Cerebellar cortex (tissue), 1 donor: ENCODE measurements around the gene BRF1.
A peak's percentile ranks its signal among the peaks of the same experiment; 100 is the strongest.

Experiments
- DNase-seq: peaks from one replicate; pipeline ENCODE4 v3.0.0-alpha.2; 2015; ENCODE audit warnings: low spot score

The BRF1 gene

DNA sequence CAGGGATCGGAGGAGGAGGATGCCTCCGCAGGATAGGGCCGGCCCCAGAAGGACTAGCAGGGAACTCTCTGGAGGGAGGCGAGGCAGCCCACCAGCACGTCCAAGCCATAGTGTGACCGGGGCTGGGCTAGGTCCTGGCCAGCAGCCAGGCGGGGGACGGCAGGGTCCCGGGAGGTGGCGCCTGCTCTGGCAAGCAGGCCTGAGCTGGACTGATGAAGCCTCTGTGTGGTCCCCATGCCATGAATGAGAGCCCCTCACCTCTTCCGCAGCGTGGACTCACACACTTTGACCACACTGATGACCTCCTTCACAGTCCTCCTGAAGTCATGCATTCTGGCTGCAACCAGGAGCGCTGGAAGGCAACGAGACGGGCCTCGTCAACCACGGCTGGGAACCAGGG lies 72.2 kb downstream of the BRF1 start:
- DNase-seq = no peak

DNA sequence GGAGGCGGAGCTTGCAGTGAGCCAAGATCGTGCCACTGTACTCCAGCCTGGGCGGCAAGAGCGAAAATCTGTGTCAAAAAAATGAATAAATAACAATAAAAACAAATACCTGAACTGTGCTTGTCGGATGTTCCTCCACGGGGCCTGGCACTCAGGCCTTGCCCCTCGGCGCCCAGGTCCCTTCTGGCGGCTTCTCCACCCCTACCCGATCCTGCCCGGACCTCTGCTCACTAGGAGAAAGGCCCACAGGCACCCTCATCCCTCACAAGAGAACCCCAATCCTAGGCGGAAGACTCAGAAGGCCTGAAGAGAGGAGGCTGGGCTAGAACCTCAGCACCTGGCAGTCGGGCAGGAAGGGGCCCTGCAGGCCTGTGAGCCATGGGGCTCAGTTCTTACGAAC lies 73.5 kb downstream of the BRF1 start:
- no peak for DNase-seq

DNA sequence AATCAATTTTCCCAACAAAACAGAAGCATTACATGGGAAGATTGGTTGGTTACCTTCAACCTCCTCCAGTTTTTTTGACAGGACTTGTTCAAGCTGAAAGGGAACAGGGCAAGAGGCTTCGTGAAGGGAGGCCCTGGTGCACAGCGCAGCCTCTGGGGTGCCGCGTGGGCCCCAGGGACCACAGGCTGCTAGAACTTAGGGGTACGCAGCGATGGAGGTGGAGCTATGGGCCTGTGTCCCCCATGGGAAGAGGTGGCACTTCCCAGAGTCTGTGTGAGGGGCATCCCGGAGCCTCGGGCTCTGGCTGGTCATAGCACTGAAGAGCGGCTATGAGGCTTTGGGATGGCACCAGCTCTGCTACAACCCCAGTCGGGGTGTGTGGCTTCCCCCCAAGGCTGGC lies 74.6 kb downstream of the BRF1 start:
- DNase-seq = no peak

DNA sequence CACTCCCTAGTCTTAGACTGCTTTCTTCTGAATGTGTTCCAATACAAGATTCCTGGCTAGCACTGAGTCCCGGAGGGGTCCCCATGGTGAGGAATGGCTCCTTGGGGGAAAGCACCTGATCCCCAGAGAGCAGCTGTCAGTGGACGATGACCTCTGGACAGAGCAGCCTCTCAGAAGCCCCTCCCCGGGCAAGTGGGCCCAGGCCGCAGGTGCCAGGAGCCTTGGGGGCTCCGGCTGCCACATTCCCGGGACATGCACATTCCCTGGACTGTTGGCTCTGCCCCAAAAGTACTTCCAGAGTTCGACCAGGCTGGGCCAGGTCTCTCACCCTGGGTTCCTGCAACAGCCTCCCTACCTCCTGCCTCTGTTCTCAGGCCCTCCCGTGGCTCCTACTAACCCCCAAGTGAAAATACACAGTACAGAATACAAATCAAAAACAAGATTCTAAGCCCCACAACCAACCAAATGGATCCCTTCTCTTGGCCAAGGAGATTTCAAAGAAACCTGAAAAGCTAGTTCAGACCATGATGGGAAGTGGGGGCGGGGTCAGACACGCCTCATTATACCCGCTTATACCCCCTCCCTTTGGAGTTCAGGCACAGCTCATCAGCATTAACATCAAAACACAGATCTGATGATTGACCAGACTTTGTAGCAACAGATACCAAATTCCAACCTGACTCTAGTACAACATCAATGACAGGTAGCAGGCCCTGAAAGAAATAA lies 75.8 kb downstream of the BRF1 start:
- DNase-seq = no peak

DNA sequence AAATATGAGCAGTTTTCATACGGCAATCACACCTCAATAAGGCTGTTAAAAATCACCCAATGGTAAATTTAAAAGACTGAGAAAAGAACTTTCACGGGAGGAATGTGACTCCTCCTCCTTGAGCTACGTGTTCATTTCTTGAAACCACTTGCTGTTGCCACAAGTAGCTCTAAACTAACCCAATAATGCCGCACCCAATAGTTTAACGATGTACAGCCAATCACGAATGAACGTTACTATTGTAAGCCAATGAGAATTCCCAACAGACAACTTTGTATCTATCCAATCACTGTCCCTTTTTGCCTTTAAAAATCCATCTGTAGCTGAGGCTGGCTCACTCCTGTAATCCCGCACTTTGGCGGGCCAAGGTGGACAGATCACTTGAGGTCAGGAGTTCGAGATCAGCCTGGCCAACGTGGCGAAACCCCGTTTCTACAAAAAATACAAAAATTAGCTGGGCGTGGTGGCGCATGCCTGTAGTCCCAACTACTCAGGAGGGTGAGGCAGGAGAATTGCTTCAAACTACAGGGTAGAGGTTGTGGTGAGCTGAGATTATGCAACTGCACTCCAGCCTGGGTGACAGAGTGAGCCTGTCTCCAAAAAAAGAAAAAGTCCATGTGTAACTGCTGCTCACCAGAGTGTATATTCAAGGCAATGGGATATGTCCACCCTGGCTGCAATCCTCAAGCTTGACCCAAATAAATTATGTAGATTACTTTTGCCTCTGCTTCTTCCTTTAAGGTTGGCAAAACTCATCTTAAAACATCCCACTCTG lies 76.8 kb downstream of the BRF1 start:
- DNase-seq = no peak

DNA sequence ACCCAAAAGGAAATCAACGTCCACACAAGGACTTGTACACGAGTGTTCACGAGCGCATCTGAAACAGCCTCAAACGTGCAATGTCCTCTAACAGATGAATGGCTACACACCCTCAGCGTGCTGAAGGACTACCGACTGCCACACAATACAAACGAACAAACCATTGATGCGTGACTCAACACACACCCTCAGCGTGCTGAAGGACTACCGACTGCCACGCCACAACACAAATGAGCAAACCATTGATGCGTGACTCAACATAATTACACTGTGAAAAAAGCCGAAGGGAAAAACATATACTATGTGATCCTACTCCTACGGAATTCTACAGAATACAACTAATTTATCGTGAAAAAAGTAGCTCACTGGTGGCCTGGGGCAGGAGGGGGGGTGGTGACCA lies 77.5 kb downstream of the BRF1 start:
- DNase-seq = no peak

DNA sequence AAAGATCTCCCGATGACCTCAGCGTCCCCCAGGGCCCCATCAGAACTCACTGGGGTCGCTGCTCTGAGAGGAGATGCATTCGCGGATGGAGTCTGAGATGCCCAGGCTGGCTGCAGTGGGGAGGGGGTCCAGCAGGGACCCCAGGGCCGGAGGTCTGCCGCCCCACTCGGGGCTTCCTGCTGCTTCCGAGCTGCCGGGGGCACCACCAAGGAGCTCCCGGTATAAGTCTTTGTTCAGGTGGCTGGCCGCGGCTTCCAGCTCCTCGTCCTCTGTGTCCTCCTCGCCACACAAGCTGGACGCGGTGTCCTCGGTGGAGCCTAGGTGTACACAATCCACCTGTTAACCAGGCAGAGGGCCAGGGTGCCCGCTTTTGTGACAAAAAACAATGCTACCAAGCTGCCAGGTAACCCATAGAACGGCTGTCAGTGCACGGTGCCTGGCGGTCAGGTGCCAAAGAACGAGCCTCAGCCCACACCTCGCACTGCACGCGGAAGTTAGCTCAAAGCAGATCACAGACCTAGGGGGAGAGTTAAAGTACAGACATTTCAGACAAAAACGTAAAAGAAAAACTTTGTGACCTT lies 79.1 kb downstream of the BRF1 start:
- peak; percentile 42 for DNase-seq

DNA sequence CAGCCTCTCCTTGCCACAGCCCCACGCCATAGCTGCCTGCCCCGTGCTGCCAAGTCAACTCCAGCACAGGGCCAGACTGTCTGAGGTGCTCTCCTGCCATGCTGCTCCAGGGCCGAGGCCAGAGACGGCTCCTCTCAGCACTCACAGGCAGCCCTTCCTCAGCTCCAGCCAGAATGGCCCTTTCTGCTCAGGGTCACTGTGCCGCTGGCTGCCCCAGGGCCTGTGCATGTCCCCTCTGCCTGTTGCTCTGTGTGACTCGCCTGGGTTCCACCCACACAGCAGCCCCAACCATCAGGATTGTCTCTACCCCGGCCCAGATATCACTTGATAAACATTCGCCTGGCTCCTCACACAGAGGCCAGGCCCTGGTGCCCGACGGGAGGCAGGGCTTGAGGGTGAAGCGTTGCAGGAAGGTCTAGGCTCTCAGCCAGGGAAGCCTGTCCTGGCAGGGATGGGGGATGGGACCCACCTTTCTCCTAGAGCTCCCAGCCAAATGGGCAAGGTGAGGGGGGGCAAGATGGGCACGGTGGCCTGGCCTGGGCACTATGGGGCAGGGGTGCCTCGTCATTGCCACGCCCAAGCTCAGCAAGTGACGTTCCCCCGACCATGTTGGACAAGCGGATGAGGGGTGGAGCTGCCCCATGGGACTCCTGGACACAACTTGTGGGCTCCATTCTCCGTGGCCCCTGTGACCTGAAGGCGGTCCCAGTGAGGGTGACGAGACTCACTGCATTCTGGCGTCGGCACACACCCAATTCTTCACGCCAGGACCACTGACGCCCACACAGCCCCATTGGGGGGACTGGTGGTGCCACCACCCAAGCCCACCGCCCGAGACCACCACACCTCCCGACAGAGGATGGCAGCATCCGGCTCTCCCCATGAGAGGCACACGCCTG lies 79.9 kb downstream of the BRF1 start:
- DNase-seq = no peak

DNA sequence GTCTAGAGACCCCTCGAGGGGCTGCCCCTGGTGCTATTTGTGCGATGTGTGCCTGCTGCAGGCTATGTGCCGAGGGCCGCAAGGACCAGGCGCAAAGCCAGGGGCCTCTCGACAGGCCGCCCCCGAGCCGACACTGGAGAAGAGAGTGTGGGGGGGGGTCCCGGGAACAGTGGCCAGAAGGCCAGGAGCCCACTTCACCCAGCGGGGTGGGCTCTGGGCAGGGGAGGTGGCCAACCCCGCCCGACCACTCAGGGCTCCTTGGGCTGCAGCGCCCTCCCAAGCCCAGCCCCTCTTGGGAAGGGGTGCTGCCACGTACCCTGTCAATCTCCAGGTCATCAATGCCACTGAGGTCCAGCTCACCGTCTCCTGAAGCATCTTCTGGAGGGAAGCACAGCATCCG lies 81.0 kb downstream of the BRF1 start:
- DNase-seq = no peak

DNA sequence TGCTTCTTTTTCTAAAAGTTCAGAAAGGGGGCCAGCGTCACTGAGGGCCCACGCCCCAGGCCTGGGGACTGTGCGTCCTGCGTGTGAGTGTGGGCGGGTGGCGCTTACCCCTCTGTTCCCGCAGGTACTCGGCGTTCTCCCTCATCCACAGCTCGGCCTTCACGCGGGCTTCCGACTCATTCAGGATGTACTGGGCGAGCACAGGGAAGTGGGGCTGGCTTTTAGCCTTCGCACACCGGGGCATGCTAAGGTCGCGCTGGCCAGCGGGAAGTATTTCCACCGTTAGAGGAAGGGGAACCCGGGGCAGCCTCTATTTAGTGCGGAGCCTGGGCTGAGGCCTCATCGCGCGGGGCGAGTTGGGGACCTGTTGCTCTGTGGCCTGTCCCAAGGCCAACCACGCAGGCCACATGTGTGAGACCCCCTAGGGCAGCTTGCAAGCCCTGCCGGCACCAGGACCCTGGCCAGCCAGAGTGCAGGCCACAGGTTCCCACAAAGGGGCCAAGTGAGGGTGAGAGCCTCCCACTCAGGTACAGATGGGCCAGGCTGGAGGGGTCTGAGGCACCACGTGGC lies 81.7 kb downstream of the BRF1 start:
- DNase-seq = no peak

DNA sequence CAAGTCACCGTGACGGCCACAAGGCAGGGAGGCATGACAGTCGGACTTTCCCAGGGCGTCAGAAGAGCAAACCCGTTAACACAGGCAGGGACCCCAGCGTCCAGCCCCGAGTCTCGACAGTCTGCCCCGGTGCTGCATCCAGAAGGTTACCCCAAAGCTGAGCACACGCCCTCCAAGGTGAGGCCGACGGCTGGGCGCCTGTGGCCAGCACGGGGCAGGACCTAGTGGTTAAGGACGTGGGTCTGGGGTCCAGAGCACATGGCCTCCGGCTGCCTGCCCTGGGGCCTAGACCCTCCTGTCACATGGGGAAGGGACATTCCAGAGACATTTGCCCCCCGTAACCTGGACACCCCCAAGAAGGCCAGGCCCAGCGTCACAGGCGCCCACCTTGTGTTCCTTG lies 82.2 kb downstream of the BRF1 start:
- DNase-seq = no peak

DNA sequence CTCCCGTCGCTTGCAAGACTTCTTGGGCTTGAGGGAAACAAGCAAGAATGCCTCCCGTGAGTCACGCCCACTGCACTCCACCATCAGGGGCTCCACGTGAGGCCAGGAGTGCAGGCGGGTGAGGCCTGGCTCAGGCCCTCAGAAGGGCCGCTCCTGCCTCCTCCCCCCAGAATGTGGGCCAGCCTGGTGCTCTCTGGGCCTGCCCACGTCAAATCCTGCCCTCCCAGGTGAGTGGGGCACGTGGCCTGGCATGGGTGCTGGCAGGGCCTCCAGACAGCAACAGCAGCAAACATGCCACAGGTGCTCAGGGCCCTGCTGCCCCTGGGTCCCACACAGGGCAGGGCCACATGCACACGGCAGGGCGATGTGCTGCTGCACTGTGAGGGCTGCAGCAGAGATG lies 83.0 kb downstream of the BRF1 start:
- DNase-seq = no peak

DNA sequence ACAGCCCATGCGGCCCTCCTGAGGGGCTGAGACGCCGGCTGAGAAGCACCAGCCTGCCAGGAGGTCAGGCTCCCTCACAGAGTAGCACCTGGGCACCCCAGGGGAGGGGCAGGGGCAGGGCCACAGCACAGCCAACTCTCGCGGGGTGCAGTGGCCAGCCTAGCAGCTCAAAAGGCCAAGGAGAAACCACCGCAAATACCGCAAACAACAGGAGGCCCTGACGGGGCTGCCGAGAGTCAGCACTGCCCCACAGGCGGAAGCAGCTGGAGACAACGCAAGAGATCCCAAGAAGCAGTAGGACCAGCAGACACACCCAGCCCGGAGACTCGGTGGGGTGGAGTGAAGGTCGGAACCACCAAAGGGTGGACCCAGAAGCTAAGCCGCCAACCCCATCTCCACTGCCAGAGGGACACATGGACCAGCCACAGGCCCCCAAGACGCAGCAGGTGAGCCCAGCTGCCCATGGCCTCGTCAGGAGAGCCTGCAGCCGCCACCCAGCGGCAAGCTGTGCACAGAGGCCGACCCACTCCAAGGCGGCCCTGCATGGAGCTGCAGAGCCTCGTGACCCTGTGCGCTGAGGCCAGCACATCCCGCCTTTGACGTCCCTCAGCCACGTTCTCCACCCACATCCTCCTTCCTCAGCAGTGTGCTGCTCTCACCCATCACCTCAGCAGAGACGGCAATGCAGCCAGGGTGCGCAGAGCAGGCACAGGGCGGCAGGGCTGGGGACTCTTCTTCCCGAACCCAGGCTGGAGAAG lies 84.1 kb downstream of the BRF1 start:
- no peak for DNase-seq

DNA sequence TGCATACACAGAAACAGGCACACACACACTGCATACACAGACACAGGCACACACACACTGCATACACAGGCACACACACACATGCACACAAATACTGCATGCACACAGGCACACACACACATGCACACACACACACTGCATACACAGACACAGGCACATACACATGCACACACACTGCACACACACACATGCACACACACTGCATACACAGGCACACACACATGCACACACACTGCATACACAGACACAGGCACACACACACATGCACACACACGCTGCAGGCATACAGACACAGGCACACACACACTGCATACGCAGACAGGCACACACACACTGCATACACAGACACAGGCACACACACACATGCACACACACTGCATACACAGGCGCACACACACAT lies 85.2 kb downstream of the BRF1 start:
- no peak for DNase-seq

DNA sequence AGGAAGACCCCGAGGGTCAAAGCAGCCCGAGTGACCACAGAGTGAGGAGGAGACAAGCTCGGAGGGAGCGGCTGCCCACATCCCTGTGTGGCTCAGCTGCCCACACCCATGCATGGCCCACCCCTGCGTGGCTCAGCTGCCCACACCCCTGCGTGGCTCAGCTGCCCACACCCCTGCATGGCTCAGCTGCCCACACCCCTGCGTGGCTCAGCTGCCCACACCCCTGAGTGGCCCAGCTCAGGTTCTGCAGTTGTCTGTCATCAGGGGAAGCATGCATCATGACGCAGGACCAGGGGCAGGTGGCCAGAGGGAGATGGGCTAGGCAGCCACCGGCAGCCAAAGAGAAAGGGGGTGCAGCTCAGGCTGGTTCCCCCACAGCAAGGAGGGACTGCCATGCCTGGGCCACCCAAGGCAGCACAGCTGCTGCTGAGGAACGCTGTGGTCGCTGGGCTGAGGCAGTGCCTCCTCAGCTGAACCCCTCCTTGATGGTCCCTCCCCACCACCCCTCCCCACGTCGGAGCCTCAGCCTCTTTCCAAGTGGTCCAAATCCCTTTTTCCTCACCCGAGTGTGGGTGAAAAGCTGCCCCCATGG lies 86.4 kb downstream of the BRF1 start:
- no peak for DNase-seq

DNA sequence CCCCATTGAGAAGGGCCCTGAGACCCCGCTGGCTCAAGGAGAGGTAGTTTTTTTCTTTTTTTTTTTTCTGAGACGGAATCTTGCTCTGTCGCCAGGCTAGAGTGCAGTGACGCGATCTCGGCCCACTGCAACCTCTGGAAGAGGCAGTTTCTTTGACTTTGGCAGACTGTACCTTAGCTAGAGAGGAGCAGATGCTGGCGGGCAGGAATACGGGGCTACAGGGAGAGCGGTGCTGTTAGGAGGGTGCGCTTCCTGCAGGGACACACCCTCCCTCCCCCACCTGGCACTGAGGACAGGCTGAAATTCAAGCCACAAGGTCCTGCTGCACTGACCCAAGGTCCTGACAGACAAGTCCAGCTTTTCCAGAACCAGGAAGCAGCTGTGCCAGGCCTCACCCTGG lies 87.4 kb downstream of the BRF1 start:
- DNase-seq = no peak

DNA sequence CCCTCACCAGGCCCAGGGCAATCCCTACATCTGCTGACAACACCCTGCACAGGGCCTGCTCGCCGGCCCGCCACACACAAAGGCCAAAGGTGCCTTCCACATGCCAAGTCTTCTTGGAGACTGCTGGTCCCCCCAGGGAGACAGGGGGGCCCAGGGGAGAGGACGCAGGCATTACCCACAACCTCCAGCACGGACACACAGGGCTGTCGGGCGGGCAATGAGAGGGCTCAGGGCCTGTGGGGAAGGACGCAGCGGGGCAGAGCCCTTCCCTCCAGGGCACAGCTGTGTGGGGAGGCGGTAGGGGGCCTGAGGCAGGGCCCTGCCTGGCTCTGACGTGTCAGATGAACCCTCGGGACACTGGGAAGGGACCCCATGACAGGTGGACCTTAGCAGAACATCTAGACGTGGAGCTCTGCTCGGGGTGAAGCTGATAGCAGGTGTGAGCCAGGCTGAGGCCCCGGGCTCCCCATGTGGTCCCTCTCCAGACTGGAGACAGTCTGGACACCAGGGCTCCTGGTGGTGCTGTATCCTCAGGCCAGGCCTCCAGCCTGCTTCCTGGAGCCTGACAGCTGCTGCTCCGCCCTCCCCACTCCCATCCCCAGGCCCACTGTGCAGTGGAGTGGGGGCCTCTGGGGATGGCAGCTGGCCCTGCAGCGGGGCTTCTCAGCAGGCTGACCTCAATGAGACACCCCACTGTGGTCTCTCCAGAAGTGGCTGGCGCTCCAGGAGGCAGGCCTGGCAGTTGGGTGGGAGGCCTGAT lies 88.1 kb downstream of the BRF1 start:
- no peak for DNase-seq

DNA sequence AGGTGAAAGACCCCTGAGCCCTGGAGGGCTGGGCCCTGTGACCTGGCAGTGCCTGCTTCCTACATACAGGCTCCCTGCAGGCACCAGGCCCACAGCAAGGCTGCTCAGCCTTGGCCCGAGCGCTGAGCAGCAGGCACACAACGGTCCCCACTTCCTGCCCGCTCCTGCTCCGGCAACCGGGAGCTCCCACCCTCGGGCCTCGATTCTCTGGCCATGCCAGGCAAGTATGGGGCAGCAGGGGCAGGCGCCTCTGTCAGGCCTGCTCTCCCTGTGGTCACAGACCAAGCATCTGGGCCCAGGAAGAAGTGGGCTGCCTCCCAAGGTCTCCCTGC lies 89.1 kb downstream of the BRF1 start:
- no peak for DNase-seq

DNA sequence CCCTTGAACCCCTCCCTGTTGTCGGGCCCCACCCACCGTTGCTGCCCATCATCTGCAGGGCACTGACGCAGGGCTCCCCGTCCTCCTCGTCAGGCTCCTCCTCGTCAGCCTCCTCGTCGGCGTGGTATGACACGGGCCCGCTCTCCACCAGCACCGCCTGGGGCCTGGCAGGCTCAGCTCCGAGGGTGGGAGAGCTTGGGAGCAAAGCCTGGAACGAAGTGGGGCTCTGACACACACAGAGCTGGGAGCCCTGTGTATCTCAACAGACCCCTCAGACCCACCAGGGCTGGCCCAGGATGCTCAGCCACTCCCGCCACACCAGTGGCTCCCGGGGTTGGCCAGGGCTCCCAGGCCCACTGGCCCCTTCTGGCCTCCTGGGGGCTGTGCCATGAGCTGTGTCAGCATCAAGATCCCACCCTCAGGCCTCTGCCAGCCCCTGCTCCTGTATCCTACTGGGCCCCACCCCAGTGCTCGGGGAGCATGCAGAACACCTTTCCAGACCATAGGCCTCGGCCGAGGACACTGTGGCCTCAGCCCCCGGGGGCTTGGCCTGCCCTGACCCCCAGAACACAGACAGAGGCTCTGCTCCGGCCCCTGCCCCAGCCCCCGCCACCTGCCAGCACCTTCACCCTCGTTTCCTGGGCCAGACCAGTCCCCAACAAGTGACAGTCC lies 89.6 kb downstream of the BRF1 start:
- no peak for DNase-seq
